ENCODE measurements around the gene PHIP. TPM values are rescaled to one million over a fixed set of nuclear protein-coding genes. Genes with fewer than 3 reads are reported as not detected.

The PHIP gene
- total and polyA plus RNA-seq, 2 experiments from 2014 or later: 48.0 to 65.4 TPM

DNA sequence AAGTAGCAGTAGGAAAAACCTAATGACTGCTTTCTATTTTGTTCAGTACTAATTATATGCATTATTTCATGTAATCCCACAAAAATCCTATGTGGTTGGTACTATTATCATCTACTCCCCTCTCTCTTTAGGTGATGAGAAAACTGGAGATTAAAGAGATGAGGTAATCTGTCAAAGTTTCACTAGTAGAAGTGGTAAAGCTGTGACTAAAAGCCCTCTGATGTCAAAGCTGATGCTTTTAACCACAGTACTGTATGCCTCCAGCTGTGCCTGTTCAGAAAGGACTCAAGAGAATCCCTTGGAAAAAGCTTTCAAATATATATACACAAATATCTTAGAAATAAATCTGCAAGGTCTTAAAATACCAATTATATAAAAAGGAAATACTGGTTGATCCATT lies 38.0 kb downstream of the PHIP start:
- Histone ChIP-seq H3K27ac (ENCODE audit: low read depth) (no peak overlapping the region), H3K4me2 (no peak overlapping the region), H3K79me2 (replicated peaks; ENCODE audit: insufficient read depth) (peaks cover 87% of the 10 kb centered on the region), H3K27me3 (ENCODE audit: insufficient read depth) (no peaks in the 10 kb centered on the region), H2AFZ (no peak overlapping the region), H4K20me1 (replicated peaks; ENCODE audit: insufficient read depth) (peaks cover 17% of the 10 kb centered on the region), H3K4me3 (no peak overlapping the region), H3K36me3 (ENCODE audit: insufficient read depth) (peaks cover 28% of the 10 kb centered on the region; the same call in 1 of the 2 replicates), H3K4me1 (ENCODE audit: insufficient read depth) (no peaks in the 10 kb centered on the region), H3K9me2 (ENCODE audit: insufficient read depth) (no peaks in the 10 kb centered on the region), H3F3A (replicated peaks; ENCODE audit: low read depth) (no peaks in the 10 kb centered on the region)
- Mint-ChIP-seq H3K4me1 (peaks cover 2% of the 10 kb centered on the region; the same call in 2 of the 3 replicates), H3K36me3 (ENCODE audit: low read depth) (peaks cover 45% of the 10 kb centered on the region), H3K4me3 (no peak overlapping the region), H3K27ac (no peak overlapping the region), H3K9me3 (no peaks in the 10 kb centered on the region), H3K27me3 (ENCODE audit: insufficient read depth, low read depth, poor library complexity) (no peaks in the 10 kb centered on the region)
- no peak for ATAC-seq
- no peak for TF ChIP-seq JUNB (IDR thresholded peaks at IDR 0.05; ENCODE audit: unreplicated experiment)
- TF ChIP-seq STAT1 (IDR thresholded peaks at IDR 0.05; ENCODE audit: unreplicated experiment): no peak
- TF ChIP-seq POLR2AphosphoS5 (IDR thresholded peaks at IDR 0.05; ENCODE audit: low read depth): no peak
- TF ChIP-seq, protein P1, sequence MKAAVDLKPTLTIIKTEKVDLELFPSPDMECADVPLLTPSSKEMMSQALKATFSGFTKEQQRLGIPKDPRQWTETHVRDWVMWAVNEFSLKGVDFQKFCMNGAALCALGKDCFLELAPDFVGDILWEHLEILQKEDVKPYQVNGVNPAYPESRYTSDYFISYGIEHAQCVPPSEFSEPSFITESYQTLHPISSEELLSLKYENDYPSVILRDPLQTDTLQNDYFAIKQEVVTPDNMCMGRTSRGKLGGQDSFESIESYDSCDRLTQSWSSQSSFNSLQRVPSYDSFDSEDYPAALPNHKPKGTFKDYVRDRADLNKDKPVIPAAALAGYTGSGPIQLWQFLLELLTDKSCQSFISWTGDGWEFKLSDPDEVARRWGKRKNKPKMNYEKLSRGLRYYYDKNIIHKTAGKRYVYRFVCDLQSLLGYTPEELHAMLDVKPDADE (IDR thresholded peaks at IDR 0.05): no peak
- TF ChIP-seq, protein P2, sequence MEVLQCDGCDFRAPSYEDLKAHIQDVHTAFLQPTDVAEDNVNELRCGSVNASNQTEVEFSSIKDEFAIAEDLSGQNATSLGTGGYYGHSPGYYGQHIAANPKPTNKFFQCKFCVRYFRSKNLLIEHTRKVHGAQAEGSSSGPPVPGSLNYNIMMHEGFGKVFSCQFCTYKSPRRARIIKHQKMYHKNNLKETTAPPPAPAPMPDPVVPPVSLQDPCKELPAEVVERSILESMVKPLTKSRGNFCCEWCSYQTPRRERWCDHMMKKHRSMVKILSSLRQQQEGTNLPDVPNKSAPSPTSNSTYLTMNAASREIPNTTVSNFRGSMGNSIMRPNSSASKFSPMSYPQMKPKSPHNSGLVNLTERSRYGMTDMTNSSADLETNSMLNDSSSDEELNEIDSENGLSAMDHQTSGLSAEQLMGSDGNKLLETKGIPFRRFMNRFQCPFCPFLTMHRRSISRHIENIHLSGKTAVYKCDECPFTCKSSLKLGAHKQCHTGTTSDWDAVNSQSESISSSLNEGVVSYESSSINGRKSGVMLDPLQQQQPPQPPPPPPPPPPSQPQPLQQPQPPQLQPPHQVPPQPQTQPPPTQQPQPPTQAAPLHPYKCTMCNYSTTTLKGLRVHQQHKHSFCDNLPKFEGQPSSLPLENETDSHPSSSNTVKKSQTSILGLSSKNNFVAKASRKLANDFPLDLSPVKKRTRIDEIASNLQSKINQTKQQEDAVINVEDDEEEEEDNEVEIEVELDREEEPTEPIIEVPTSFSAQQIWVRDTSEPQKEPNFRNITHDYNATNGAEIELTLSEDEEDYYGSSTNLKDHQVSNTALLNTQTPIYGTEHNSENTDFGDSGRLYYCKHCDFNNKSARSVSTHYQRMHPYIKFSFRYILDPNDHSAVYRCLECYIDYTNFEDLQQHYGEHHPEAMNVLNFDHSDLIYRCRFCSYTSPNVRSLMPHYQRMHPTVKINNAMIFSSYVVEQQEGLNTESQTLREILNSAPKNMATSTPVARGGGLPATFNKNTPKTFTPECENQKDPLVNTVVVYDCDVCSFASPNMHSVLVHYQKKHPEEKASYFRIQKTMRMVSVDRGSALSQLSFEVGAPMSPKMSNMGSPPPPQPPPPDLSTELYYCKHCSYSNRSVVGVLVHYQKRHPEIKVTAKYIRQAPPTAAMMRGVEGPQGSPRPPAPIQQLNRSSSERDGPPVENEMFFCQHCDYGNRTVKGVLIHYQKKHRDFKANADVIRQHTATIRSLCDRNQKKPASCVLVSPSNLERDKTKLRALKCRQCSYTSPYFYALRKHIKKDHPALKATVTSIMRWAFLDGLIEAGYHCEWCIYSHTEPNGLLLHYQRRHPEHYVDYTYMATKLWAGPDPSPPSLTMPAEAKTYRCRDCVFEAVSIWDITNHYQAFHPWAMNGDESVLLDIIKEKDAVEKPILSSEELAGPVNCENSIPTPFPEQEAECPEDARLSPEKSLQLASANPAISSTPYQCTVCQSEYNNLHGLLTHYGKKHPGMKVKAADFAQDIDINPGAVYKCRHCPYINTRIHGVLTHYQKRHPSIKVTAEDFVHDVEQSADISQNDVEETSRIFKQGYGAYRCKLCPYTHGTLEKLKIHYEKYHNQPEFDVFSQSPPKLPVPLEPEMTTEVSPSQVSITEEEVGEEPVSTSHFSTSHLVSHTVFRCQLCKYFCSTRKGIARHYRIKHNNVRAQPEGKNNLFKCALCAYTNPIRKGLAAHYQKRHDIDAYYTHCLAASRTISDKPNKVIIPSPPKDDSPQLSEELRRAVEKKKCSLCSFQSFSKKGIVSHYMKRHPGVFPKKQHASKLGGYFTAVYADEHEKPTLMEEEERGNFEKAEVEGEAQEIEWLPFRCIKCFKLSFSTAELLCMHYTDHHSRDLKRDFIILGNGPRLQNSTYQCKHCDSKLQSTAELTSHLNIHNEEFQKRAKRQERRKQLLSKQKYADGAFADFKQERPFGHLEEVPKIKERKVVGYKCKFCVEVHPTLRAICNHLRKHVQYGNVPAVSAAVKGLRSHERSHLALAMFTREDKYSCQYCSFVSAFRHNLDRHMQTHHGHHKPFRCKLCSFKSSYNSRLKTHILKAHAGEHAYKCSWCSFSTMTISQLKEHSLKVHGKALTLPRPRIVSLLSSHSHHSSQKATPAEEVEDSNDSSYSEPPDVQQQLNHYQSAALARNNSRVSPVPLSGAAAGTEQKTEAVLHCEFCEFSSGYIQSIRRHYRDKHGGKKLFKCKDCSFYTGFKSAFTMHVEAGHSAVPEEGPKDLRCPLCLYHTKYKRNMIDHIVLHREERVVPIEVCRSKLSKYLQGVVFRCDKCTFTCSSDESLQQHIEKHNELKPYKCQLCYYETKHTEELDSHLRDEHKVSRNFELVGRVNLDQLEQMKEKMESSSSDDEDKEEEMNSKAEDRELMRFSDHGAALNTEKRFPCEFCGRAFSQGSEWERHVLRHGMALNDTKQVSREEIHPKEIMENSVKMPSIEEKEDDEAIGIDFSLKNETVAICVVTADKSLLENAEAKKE (CRISPR knock-in tag; IDR thresholded peaks at IDR 0.05): no peak
- no peak for TF ChIP-seq ZNF114 (CRISPR knock-in tag; IDR thresholded peaks at IDR 0.05)
- no peak for TF ChIP-seq EZH2 (IDR thresholded peaks at IDR 0.05; ENCODE audit: low read depth, unreplicated experiment)
- TF ChIP-seq, protein P3, sequence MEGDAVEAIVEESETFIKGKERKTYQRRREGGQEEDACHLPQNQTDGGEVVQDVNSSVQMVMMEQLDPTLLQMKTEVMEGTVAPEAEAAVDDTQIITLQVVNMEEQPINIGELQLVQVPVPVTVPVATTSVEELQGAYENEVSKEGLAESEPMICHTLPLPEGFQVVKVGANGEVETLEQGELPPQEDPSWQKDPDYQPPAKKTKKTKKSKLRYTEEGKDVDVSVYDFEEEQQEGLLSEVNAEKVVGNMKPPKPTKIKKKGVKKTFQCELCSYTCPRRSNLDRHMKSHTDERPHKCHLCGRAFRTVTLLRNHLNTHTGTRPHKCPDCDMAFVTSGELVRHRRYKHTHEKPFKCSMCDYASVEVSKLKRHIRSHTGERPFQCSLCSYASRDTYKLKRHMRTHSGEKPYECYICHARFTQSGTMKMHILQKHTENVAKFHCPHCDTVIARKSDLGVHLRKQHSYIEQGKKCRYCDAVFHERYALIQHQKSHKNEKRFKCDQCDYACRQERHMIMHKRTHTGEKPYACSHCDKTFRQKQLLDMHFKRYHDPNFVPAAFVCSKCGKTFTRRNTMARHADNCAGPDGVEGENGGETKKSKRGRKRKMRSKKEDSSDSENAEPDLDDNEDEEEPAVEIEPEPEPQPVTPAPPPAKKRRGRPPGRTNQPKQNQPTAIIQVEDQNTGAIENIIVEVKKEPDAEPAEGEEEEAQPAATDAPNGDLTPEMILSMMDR (conservative IDR thresholded peaks at IDR 0.05; ENCODE audit: low read depth in 2 of 2): no peak
- no peak for TF ChIP-seq NANOG (IDR thresholded peaks at IDR 0.05; ENCODE audit: borderline replicate concordance)
- DNase-seq (ENCODE audit: low spot score): no peak
